ENCODE measurements around the gene SLC7A11.

DNA sequence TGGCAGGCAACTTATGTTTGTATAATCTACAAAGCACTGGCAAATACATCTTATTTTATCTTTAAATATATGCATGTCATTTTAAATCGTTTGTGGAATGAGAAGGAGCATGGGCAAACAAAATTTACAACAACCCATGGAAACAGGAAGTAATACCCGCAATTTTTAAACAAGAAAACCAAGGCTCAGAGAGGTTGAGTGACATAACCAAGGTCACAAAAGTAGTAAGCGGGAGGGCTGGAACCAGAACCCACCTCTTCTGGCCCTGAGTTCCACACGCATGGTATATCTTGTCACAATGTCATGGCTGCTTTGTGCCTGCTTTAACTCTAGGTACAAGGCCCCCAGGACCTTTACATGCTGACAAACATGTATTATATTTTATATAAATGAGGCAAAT lies 52.9 kb downstream of the SLC7A11 start:
- TF ChIP-seq, protein P1, sequence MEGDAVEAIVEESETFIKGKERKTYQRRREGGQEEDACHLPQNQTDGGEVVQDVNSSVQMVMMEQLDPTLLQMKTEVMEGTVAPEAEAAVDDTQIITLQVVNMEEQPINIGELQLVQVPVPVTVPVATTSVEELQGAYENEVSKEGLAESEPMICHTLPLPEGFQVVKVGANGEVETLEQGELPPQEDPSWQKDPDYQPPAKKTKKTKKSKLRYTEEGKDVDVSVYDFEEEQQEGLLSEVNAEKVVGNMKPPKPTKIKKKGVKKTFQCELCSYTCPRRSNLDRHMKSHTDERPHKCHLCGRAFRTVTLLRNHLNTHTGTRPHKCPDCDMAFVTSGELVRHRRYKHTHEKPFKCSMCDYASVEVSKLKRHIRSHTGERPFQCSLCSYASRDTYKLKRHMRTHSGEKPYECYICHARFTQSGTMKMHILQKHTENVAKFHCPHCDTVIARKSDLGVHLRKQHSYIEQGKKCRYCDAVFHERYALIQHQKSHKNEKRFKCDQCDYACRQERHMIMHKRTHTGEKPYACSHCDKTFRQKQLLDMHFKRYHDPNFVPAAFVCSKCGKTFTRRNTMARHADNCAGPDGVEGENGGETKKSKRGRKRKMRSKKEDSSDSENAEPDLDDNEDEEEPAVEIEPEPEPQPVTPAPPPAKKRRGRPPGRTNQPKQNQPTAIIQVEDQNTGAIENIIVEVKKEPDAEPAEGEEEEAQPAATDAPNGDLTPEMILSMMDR (IDR thresholded peaks at IDR 0.05) = no peak
- TF ChIP-seq POLR2A (IDR thresholded peaks at IDR 0.05) = no peak

All from thyroid gland (tissue), 4 donors.